HepG2 (cell line): ENCODE measurements around the gene ARFGAP1.

Source experiments
- EZH2 ChIP-seq: conservative IDR thresholded peaks from 2 replicates; pipeline ENCODE4 v1.6.1; 2012; ENCODE audit warnings: mild to moderate bottlenecking, low read depth, low read length, moderate library complexity
- IRF2 ChIP-seq: IDR thresholded peaks from 2 replicates; pipeline ENCODE4 v1.6.1; 2018; ENCODE audit warnings: missing genetic modification reagents, missing compliant biosample characterization
- MEF2D ChIP-seq: sonication (generic); formaldehyde crosslinking; IDR thresholded peaks from 2 replicates; pipeline ENCODE4 v1.5.1; 2020; ENCODE audit warnings: mild to moderate bottlenecking, missing genetic modification reagents
- POLR2AphosphoS5 ChIP-seq: IDR thresholded peaks from 2 replicates; pipeline ENCODE4 v1.6.1; 2012; ENCODE audit warnings: low read depth, low read length
- SP1 ChIP-seq, 2 experiments: fragments of 450-650 bp in 1 of 2; sonication (generic) in 1 of 2; formaldehyde crosslinking in 1 of 2; IDR thresholded peaks; 2 replicates each; pipeline versions ENCODE4 v1.4.0 to v1.6.1; 2016 to 2020; ENCODE audit warnings: missing genetic modification reagents in 1 of 2
- YY1 ChIP-seq: IDR thresholded peaks from 2 replicates; pipeline ENCODE4 v1.6.1; 2011; ENCODE audit warnings: low read length, low read depth, moderate library complexity, mild to moderate bottlenecking; ENCODE audit not compliant: insufficient read depth, insufficient replicate concordance
- ZFP37 ChIP-seq: sonication (generic); formaldehyde crosslinking; IDR thresholded peaks from 2 replicates; pipeline ENCODE4 v1.4.0; 2020; ENCODE audit warnings: missing genetic modification reagents, borderline replicate concordance
- TF ChIP-seq, protein P1 (sequence below), 2 experiments: sonication (generic) in 1 of 2; formaldehyde crosslinking in 1 of 2; IDR thresholded peaks; 2 replicates each; pipeline versions ENCODE4 v1.5.1 to v1.6.1; 2011 to 2020; ENCODE audit warnings: borderline replicate concordance in 1 of 2, low read depth in 1 of 2, low read length in 1 of 2, mild to moderate bottlenecking in 1 of 2, missing genetic modification reagents in 1 of 2, moderate library complexity in 1 of 2
- TF ChIP-seq, protein P2 (sequence below): sonication (generic); formaldehyde crosslinking; IDR thresholded peaks from 2 replicates; pipeline ENCODE4 v1.8.1; 2022; ENCODE audit warnings: mild to moderate bottlenecking, missing genetic modification reagents
- TF ChIP-seq, protein P3 (sequence below): sonication (generic); formaldehyde crosslinking; IDR thresholded peaks from 2 replicates; pipeline ENCODE4 v1.4.0; 2020; ENCODE audit warnings: missing genetic modification reagents

DNA sequence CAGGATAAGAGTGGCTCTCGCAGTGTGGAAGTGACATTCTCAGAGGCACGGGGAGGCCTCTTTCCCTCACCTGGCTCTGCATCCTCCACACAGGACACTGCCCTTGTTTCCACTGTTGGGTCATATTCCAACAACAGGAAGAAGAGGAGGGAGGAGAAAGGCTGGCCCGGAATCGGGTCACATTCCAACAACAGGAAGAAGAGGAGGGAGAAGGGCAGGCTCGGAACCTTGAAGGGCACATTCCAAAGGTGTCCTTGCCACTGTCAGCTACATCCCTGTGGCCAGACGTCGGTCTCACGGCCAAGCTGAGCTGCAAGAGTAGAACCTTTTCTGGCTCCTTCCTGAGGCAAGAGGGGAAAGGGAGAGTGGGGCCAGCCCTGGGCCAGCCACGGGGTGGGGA, 63.1 kb downstream of the ARFGAP1 start:
- no peak for TF ChIP-seq MEF2D (CRISPR knock-in tag)
- TF ChIP-seq IRF2 (CRISPR knock-in tag) = no peak
- TF ChIP-seq, protein P1, sequence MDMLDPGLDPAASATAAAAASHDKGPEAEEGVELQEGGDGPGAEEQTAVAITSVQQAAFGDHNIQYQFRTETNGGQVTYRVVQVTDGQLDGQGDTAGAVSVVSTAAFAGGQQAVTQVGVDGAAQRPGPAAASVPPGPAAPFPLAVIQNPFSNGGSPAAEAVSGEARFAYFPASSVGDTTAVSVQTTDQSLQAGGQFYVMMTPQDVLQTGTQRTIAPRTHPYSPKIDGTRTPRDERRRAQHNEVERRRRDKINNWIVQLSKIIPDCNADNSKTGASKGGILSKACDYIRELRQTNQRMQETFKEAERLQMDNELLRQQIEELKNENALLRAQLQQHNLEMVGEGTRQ (IDR thresholded peaks at IDR 0.05; ENCODE audit: low read depth, low read length) = no peak
- TF ChIP-seq, protein P1 (CRISPR knock-in tag; IDR thresholded peaks at IDR 0.05; ENCODE audit: borderline replicate concordance) = no peak
- no peak for TF ChIP-seq ZFP37 (CRISPR knock-in tag)
- TF ChIP-seq POLR2AphosphoS5 = no peak
- TF ChIP-seq, protein P2, sequence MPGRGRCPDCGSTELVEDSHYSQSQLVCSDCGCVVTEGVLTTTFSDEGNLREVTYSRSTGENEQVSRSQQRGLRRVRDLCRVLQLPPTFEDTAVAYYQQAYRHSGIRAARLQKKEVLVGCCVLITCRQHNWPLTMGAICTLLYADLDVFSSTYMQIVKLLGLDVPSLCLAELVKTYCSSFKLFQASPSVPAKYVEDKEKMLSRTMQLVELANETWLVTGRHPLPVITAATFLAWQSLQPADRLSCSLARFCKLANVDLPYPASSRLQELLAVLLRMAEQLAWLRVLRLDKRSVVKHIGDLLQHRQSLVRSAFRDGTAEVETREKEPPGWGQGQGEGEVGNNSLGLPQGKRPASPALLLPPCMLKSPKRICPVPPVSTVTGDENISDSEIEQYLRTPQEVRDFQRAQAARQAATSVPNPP (CRISPR knock-in tag) = no peak
- TF ChIP-seq, protein P3, sequence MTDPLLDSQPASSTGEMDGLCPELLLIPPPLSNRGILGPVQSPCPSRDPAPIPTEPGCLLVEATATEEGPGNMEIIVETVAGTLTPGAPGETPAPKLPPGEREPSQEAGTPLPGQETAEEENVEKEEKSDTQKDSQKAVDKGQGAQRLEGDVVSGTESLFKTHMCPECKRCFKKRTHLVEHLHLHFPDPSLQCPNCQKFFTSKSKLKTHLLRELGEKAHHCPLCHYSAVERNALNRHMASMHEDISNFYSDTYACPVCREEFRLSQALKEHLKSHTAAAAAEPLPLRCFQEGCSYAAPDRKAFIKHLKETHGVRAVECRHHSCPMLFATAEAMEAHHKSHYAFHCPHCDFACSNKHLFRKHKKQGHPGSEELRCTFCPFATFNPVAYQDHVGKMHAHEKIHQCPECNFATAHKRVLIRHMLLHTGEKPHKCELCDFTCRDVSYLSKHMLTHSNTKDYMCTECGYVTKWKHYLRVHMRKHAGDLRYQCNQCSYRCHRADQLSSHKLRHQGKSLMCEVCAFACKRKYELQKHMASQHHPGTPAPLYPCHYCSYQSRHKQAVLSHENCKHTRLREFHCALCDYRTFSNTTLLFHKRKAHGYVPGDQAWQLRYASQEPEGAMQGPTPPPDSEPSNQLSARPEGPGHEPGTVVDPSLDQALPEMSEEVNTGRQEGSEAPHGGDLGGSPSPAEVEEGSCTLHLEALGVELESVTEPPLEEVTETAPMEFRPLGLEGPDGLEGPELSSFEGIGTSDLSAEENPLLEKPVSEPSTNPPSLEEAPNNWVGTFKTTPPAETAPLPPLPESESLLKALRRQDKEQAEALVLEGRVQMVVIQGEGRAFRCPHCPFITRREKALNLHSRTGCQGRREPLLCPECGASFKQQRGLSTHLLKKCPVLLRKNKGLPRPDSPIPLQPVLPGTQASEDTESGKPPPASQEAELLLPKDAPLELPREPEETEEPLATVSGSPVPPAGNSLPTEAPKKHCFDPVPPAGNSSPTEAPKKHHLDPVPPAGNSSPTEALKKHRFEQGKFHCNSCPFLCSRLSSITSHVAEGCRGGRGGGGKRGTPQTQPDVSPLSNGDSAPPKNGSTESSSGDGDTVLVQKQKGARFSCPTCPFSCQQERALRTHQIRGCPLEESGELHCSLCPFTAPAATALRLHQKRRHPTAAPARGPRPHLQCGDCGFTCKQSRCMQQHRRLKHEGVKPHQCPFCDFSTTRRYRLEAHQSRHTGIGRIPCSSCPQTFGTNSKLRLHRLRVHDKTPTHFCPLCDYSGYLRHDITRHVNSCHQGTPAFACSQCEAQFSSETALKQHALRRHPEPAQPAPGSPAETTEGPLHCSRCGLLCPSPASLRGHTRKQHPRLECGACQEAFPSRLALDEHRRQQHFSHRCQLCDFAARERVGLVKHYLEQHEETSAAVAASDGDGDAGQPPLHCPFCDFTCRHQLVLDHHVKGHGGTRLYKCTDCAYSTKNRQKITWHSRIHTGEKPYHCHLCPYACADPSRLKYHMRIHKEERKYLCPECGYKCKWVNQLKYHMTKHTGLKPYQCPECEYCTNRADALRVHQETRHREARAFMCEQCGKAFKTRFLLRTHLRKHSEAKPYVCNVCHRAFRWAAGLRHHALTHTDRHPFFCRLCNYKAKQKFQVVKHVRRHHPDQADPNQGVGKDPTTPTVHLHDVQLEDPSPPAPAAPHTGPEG (CRISPR knock-in tag) = no peak
- no peak for TF ChIP-seq EZH2
- no peak for TF ChIP-seq SP1 (IDR thresholded peaks at IDR 0.05)
- no peak for TF ChIP-seq SP1 (CRISPR knock-in tag; IDR thresholded peaks at IDR 0.05)
- TF ChIP-seq YY1 = no peak
